ENCODE results near the gene MMEL1. TPM values are rescaled to one million over a fixed set of nuclear protein-coding genes. Genes with fewer than 3 reads are reported as not detected.

Gene MMEL1
- polyA plus RNA-seq, 1 donor from 2014 or later = 5.2 TPM

GRCh38 chr1:2557482-2558400 lies 75.1 kb downstream of the MMEL1 start:
- Histone ChIP-seq H3K9me3 (ENCODE audit: low read length) (no peaks in the 10 kb centered on the region), H3K27ac (ENCODE audit: low read length) (no peak overlapping the region), H3K9me2 (ENCODE audit: insufficient read depth, low read length) (no peaks in the 10 kb centered on the region), H3K79me2 (replicated peaks; ENCODE audit: insufficient read depth, low read length) (no peaks in the 10 kb centered on the region), H3F3A (ENCODE audit: insufficient read depth, low read length, poor library complexity, severe bottlenecking) (no peaks in the 10 kb centered on the region), H3K4me3 (ENCODE audit: low read length) (no peak overlapping the region), H3K36me3 (ENCODE audit: insufficient read depth, low read length) (no peaks in the 10 kb centered on the region), H3K27me3 (ENCODE audit: insufficient read depth, low read depth, low read length) (no peaks in the 10 kb centered on the region), H3K9ac (ENCODE audit: low read length) (no peak overlapping the region), H4K20me1 (ENCODE audit: insufficient read depth) (no peaks in the 10 kb centered on the region), H3K4me2 (ENCODE audit: low read length) (no peak overlapping the region), H2AFZ (ENCODE audit: low read depth, low read length) (no peak overlapping the region)
- TF ChIP-seq TAF1 (IDR thresholded peaks at IDR 0.05; ENCODE audit: low read depth) (no peak), REST (IDR thresholded peaks at IDR 0.05; ENCODE audit: borderline replicate concordance) (no peak), MXI1 (conservative IDR thresholded peaks at IDR 0.05; ENCODE audit: poor library complexity, severe bottlenecking) (no peak), POLR2AphosphoS5 (IDR thresholded peaks at IDR 0.05) (no peak), CTCF (IDR thresholded peaks at IDR 0.05; ENCODE audit: poor library complexity, severe bottlenecking) (no peak), EP300 (conservative IDR thresholded peaks at IDR 0.05; ENCODE audit: poor library complexity, severe bottlenecking) (no peak), EZH2 (IDR thresholded peaks at IDR 0.05; ENCODE audit: borderline replicate concordance, insufficient read depth, low read length, poor library complexity, severe bottlenecking) (no peak), SMC3 (conservative IDR thresholded peaks at IDR 0.05; ENCODE audit: poor library complexity) (no peak), RAD21 (conservative IDR thresholded peaks at IDR 0.05) (no peak)

GRCh38 chr1:2556678-2557481 lies 75.9 kb downstream of the MMEL1 start:
- Histone ChIP-seq H2AFZ (ENCODE audit: low read depth, low read length) (no peak overlapping the region), H3K27me3 (ENCODE audit: insufficient read depth, low read depth, low read length) (no peaks in the 10 kb centered on the region), H3K9me2 (ENCODE audit: insufficient read depth, low read length) (no peaks in the 10 kb centered on the region), H3K4me3 (ENCODE audit: low read length) (no peak overlapping the region), H3K9me3 (ENCODE audit: low read length) (no peaks in the 10 kb centered on the region), H3F3A (ENCODE audit: insufficient read depth, low read length, poor library complexity, severe bottlenecking) (no peaks in the 10 kb centered on the region), H3K9ac (ENCODE audit: low read length) (no peak overlapping the region), H3K79me2 (replicated peaks; ENCODE audit: insufficient read depth, low read length) (no peaks in the 10 kb centered on the region), H3K27ac (ENCODE audit: low read length) (no peak overlapping the region), H3K36me3 (ENCODE audit: insufficient read depth, low read length) (no peaks in the 10 kb centered on the region), H4K20me1 (ENCODE audit: insufficient read depth) (no peaks in the 10 kb centered on the region), H3K4me2 (ENCODE audit: low read length) (no peak overlapping the region)
- TF ChIP-seq POLR2AphosphoS5 (IDR thresholded peaks at IDR 0.05) (no peak), SMC3 (conservative IDR thresholded peaks at IDR 0.05; ENCODE audit: poor library complexity) (no peak), REST (IDR thresholded peaks at IDR 0.05; ENCODE audit: borderline replicate concordance) (no peak), EP300 (conservative IDR thresholded peaks at IDR 0.05; ENCODE audit: poor library complexity, severe bottlenecking) (no peak), RAD21 (conservative IDR thresholded peaks at IDR 0.05) (no peak), CTCF (IDR thresholded peaks at IDR 0.05; ENCODE audit: poor library complexity, severe bottlenecking) (no peak), MXI1 (conservative IDR thresholded peaks at IDR 0.05; ENCODE audit: poor library complexity, severe bottlenecking) (no peak), EZH2 (IDR thresholded peaks at IDR 0.05; ENCODE audit: borderline replicate concordance, insufficient read depth, low read length, poor library complexity, severe bottlenecking) (no peak), TAF1 (IDR thresholded peaks at IDR 0.05; ENCODE audit: low read depth) (no peak)
